ENCODE data around the gene SOCS3.
"Not testable (repeated sequence)": the region's sequence is repeated elsewhere in the genome, so short reads cannot be mapped to it uniquely, and the experiment has no call there.

The SOCS3 gene

DNA sequence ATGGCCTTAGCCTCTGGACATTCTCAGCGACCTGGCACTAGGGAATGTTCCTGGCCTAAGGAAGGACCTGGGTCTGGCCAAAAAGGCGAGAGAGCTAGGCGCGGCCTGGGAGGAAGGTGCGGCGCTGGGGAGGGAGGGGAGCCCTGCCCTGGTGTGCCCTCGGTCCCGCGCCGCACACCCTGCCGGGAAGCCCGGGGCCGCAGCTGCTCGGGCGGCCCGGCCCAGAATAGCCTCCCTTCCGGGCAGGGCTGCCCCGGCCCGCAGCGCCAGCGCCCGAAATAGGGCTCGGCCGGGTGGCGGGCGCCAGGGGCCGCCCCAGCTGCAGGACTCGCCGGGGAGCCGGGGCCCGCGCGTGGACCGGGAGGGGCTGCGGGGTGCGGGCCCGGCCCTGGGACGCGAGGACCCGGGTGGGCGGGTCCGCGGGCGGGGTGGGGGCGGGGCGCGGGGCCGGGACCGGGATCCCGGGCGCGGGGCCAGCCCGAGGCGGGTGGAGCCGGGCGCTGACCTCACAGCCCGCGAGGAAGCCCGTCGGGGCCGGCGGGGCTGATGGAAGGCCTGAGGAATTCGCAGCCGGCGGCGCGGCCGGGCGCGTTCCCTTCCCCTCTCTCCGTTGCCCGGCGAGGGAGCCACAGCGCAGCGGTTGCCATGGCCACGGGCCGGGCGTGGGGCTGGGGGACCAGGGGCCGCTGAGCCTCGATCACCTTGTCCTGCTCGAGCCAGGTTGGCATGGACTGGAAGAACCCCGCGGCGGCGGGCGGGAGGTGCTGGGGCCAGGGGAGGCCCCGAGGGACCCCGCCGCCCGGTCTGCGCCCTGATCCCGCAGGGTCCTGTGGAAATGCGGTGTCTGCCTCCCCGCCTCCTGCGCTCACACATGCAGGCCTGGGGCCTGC, 18.1 kb downstream of the SOCS3 start:
- Mint-ChIP-seq H3K4me1 (ENCODE audit: low read depth) (peaks cover 56% of the 10 kb centered on the region), H3K36me3 (no peaks in the 10 kb centered on the region), H3K4me3 (peak overlapping the region; percentile 32), H3K27me3 (no peaks in the 10 kb centered on the region), H3K9me3 (ENCODE audit: low read depth) (no peaks in the 10 kb centered on the region), H3K27ac (no peak overlapping the region)

DNA sequence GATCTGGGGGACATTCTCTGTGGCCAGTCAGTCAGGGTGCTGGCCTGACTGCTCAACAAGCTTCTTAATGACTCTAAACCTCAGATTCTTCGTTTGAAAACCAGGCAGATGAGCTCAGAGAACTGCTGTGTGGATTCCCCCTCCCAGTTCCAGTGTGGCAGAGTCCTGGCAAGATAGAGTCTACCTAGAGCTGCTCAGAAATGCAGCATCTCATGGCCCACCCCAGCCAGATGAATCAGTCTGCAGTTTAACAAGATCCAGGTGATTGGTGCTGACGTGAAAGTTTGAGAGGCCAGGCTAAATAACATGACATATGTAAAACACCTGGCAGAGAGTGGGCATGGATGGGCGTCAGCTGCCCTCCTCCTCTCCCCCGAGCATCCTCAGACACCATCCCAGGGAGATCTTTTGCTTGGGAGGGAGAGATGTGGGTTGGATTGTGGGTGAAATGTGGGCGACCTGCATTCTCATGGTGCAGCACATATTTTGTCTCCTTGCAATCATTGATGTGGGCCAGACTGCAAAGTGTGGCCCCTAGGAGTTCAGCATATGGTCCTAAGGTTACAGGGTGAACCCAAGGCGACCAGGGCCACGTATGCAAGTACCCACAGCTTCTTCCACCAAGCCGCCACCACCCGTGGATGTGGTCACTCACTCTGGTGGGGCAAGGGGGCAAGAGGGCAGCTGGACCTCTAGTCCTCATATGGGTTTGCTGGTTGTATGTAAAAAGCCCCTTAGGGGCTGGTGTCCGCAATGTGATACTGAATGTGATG, 19.5 kb downstream of the SOCS3 start:
- H3K4me1 Mint-ChIP-seq (ENCODE audit: low read depth) = peaks cover 43% of the 10 kb centered on the region
- H3K9me3 Mint-ChIP-seq (ENCODE audit: low read depth) = no peaks in the 10 kb centered on the region
- no peak overlapping the region for H3K27ac Mint-ChIP-seq
- no peaks in the 10 kb centered on the region for H3K27me3 Mint-ChIP-seq
- H3K4me3 Mint-ChIP-seq = peak overlapping the region; percentile 68
- H3K36me3 Mint-ChIP-seq = no peaks in the 10 kb centered on the region

DNA sequence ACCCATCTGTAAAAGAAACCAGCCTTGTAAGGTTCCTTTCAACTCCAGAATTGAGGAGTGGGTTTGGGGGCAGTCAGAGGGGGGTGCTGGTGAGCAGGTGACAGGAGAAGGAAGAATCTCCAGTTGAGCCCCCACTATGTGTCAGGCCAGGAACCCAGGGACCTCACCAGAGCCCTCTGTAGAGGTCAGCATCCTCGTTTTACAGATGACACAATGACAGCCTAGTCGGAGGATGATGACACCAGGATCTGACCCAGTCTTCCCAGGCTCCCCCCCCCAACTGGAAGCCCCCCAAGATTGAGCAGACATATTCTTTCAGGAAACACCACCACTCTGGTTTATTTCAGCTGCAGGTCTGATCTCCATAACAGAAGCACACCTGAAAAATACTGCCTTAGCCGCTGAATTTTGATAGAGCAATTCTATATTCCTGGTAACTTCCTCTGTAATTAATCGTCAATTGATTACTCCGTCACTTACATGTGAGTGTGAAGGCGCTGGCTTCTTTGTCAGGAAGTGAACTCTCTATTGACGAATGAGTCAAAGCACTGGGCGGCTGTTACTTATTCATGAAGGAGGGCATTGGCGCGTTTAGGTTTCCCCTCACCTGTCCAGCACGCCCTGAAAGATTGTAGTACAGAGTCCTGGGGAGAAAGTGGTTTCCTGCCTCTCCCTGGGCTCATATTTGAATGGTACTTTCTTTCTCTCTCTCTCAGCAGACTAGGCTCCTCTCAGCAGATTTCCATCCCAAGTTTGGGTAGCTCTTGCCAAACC, 21.2 kb downstream of the SOCS3 start:
- no peak overlapping the region for H3K4me3 Mint-ChIP-seq
- H3K27ac Mint-ChIP-seq = no peak overlapping the region
- H3K36me3 Mint-ChIP-seq = no peaks in the 10 kb centered on the region
- H3K9me3 Mint-ChIP-seq (ENCODE audit: low read depth) = no peaks in the 10 kb centered on the region
- peaks cover 34% of the 10 kb centered on the region for H3K4me1 Mint-ChIP-seq (ENCODE audit: low read depth)
- H3K27me3 Mint-ChIP-seq = no peaks in the 10 kb centered on the region

DNA sequence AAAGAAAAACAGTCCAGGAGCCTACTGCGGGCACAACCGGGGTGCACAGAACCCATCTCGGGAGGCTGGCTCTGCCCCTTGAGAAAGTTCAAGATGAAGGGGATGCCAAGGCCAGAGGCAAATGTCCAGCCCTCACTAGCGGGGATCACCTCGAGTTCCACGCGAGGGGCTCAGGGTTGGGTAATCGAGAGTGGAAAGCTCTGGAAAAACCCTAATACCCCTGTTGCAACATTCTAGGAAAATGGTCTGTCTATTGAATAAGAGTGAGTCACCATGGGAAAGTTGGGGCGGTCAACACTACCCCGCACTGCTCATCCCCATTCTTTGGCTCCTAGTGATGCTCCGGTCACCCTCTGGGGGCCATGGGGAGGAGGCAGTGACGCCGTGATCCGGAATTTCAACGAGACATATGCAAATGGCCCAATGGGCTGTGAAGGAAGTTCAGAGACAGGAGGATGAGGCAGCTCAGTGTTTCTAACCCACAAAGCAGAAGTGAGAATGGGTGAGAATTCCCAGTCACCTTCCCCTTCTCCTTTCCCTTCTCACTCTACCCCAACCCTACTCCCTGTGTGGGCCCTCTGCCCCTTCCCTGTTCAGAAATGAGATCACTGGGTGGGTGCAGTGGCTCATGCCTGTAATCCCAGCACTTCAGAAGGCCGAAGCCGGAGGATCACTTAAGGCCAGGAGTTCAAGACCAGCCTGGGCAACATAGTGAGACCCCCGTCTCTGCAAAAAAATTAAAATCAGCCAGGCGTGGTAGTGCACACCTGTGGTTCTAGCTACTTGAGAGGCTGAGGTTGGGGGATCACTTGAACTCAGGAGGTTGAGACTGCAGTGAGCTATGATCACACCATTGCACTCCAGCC, 22.4 kb downstream of the SOCS3 start:
- peaks cover 32% of the 10 kb centered on the region for H3K4me1 Mint-ChIP-seq (ENCODE audit: low read depth)
- H3K27ac Mint-ChIP-seq = no peak overlapping the region
- H3K4me3 Mint-ChIP-seq = no peak overlapping the region
- H3K36me3 Mint-ChIP-seq = no peaks in the 10 kb centered on the region
- no peaks in the 10 kb centered on the region for H3K27me3 Mint-ChIP-seq
- no peaks in the 10 kb centered on the region for H3K9me3 Mint-ChIP-seq (ENCODE audit: low read depth)

DNA sequence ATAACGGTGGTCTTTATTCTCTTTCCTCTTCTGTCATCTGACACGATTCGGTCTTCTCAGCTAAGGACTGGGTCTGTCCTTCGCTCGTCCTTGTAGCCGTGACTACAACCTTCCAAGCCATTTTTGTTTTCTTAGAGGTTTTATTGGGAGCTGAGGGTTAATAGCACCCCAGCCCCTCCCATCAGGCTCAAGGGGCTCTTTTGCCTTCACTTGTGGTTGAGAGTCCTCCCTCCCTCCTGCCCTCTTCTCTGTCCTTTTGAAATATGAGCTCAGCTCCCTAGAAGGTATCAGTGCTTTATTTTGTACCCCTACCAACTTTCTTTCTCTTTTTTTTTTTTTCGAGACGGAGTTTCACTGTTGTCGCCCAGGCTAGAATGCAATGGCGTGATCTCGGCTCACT, 24.7 kb downstream of the SOCS3 start:
- Mint-ChIP-seq H3K27ac (no peak overlapping the region), H3K4me3 (no peak overlapping the region), H3K36me3 (no peaks in the 10 kb centered on the region), H3K9me3 (ENCODE audit: low read depth) (no peaks in the 10 kb centered on the region), H3K4me1 (ENCODE audit: low read depth) (peaks cover 27% of the 10 kb centered on the region), H3K27me3 (no peaks in the 10 kb centered on the region)

DNA sequence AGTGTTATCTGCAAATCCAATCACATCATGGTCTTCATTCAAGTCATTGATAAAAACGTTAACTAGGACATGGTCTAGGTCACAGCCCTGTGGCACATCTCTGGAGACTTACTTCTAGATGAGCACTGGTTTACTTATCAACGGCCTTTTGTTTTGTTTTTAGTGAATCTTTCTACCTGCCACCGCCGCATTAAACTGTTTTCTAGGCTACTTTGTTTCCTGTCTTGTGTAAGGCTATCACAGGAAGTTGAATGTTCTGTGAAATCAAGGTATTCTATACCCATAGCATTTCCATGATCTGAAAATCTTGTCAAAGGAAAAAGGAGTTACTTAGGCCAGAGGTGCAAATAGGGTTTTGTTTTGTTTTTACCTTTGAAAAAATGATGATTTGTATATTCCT, 26.9 kb downstream of the SOCS3 start:
- peaks cover 25% of the 10 kb centered on the region for H3K4me1 Mint-ChIP-seq (ENCODE audit: low read depth)
- peak overlapping the region; percentile 21 for H3K4me3 Mint-ChIP-seq
- H3K9me3 Mint-ChIP-seq (ENCODE audit: low read depth) = no peaks in the 10 kb centered on the region
- peak overlapping the region; percentile 78 for H3K27ac Mint-ChIP-seq
- no peaks in the 10 kb centered on the region for H3K36me3 Mint-ChIP-seq
- H3K27me3 Mint-ChIP-seq = no peaks in the 10 kb centered on the region

DNA sequence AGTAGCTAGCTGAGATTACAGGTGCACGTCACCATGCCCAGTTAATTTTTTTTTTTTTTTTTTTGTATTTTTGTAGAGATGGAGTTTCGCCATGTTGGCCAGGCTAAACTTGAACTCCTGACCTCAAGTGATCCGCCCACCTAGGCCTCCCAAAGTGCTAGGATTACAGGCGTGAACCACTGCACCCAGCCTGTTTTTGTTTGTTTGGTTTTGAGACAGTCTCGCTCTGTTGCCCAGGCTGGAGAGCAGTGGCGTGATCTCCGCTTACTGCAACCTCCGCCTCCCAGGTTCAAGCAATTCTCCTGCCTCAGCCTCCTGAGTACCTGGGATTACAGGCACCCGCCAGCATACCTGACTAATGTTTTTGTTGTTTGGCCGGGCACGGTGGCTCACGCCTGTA, 28.5 kb downstream of the SOCS3 start:
- peaks cover 25% of the 10 kb centered on the region for H3K4me1 Mint-ChIP-seq (ENCODE audit: low read depth)
- not testable (repeated sequence) for H3K27me3 Mint-ChIP-seq; H3K27ac Mint-ChIP-seq; H3K4me3 Mint-ChIP-seq; H3K36me3 Mint-ChIP-seq; H3K9me3 Mint-ChIP-seq (ENCODE audit: low read depth)

DNA sequence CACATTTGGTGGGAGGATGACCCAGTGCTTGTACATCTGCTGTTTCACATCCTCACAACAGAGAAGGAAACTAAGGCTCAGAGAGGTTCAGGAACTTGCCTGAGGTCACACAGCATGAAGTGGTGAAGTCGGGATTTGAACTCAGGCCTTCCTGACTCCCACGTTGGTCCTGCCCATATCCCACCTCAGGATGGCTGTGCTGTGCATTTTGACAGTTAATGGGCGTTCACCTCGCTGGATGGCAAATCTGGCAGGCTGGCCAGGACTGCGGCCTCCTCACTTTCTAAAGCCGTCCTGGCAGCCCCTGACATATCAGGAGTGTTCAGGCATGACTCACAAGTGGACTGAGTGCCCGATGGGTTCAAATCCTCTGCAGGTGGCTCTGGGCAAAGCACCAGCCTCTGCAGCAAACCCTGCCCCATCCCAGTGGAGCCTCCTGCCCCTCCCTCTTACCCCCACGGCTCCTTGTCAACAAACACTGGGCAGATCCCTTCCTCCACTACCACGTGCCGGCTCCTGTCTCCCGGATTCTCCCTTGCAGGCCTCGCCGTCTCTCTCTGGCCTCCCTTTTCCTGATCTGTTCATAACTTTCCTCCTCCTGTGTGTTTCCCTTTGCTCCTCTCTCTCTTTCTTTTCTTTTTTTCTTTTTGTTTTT, 29.2 kb downstream of the SOCS3 start:
- H3K4me3 Mint-ChIP-seq = no peak overlapping the region
- H3K36me3 Mint-ChIP-seq = no peaks in the 10 kb centered on the region
- H3K27me3 Mint-ChIP-seq = no peaks in the 10 kb centered on the region
- no peak overlapping the region for H3K27ac Mint-ChIP-seq
- no peaks in the 10 kb centered on the region for H3K9me3 Mint-ChIP-seq (ENCODE audit: low read depth)
- peaks cover 25% of the 10 kb centered on the region for H3K4me1 Mint-ChIP-seq (ENCODE audit: low read depth)

DNA sequence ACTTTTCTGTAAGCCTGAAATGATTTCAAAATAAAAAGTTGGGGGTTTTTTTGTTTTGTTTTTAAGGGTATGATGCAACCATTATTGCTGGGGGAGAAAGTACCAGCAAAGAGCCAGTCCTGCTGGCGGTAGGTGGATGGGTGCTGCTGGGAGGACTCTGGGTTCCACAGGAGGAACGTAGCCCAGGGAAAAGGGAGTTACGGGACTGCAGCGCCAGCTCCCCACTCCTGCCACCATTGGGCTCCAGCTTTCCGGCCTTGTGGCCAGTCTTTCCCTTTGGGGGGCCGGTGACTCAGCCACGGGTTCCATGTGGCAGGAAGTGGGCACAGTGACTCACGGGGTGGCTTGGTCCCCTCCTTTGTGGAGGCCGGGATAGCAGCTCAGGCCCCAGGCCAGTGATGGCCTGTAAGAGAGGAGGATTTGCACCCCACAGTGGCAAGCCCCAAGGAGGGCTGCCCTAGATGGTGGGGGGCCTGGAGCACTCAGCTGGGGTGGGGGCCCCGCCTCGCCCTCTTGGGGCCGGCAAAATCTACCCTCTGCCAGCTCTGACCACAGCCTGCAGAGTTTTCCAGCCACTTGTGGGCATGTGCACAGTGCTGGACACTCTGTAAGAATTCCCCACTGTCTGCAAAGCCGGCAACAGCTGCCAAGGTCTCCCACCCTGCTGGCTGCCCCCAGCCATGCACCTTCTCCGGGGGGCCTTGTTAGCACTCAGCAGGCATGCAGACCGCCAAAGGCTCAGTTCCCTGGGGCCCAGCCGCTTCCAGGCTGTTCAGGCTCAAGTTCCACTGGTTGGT, 30.4 kb downstream of the SOCS3 start:
- Mint-ChIP-seq H3K27me3 (no peaks in the 10 kb centered on the region), H3K36me3 (no peaks in the 10 kb centered on the region), H3K9me3 (ENCODE audit: low read depth) (no peaks in the 10 kb centered on the region), H3K27ac (no peak overlapping the region), H3K4me3 (no peak overlapping the region), H3K4me1 (ENCODE audit: low read depth) (peaks cover 31% of the 10 kb centered on the region)

DNA sequence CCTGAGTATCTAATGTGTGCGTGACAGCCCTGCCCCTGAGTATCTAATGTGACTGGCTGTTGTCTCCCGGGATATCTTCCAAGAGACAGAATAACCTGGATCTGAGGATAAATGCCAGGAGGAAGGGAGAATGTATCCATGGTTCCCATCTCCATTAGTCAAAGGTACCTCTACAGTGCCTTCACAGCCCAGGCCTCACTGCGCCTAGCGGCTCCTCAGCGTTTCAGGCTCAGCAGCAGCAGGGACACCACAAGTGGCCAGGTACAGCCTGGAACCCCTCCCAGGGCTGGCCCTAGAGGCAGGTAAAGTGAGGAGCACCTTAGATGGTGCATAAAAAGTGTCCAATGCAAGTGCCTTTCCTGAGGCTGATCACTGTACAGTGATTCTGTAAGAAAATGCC, 32.0 kb downstream of the SOCS3 start:
- Mint-ChIP-seq H3K36me3 (no peaks in the 10 kb centered on the region), H3K4me1 (ENCODE audit: low read depth) (peaks cover 31% of the 10 kb centered on the region), H3K4me3 (no peak overlapping the region), H3K27me3 (no peaks in the 10 kb centered on the region), H3K27ac (no peak overlapping the region), H3K9me3 (ENCODE audit: low read depth) (no peaks in the 10 kb centered on the region)

DNA sequence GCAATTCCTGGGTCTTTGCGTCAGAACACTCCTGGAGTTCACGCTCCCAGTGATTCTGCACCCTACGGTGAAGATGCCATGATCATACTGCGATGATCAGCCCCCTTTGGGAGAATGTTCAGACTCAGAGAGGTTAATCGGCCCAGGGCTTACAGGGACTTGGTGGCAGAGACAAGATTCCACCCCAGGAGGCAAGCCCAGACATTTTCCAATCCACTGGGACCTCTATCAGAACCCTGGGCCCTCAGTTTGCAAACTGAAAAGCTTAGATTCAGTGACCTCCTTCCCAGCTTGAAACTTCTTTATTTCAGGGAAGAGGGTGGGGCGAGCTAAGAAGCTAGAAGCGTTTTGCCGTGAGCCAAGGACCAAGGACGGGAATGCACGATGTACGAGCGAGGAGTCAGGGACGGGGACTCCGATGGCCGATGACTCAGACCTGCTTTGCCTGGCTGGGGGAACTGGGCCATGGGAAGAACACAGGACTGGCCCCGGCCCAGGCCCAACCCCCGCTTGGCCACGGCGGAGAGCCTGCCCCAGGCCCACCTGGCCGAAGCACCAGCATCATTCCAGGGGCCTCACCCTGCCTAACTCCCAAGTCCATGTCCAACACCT, 34.7 kb downstream of the SOCS3 start:
- no peaks in the 10 kb centered on the region for H3K27me3 Mint-ChIP-seq
- H3K27ac Mint-ChIP-seq = no peak overlapping the region

DNA sequence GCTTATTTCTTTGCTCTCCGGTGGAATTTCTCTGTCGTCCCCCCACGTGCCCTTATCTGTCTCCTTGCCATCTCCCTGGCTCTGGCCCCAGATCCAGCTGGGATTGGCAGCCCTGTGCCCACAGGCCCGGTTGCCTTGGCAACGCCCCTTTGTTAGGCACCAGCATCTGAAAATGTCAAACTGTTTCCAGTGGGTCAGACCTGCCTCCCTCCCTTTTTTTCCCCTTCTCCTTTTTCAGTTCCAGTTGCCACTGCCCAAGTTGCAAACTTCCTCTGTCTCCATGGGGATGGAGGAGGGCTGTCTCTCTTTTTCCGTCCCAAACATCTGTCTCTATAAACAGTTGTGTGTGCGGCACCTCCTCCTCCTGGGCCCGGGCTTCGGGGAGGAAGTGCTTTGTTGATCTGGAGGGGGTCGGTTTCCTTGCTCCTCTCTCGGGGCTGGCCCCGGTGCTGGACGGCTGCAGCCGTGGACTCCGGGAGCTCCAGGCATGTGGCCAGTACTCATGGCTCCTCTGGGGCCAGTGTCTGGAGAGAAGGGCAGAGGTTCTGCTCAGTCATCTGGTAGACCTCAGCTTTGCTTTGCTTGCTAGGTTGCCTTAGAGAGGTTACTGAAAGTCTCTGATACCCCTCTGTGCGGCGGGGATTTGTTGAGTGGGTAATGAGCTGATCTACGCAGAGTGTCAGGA, 35.3 kb downstream of the SOCS3 start:
- no peaks in the 10 kb centered on the region for H3K9me3 Mint-ChIP-seq (ENCODE audit: low read depth)
- H3K36me3 Mint-ChIP-seq = no peaks in the 10 kb centered on the region
- H3K27me3 Mint-ChIP-seq = no peaks in the 10 kb centered on the region
- H3K4me1 Mint-ChIP-seq (ENCODE audit: low read depth) = peaks cover 24% of the 10 kb centered on the region
- peak overlapping the region; percentile 72 for H3K27ac Mint-ChIP-seq
- H3K4me3 Mint-ChIP-seq = peak overlapping the region; percentile 58

More for the DNA sequence above, 34.7 kb downstream of the SOCS3 start:
- Mint-ChIP-seq H3K36me3 (no peaks in the 10 kb centered on the region), H3K4me1 (ENCODE audit: low read depth) (peaks cover 24% of the 10 kb centered on the region), H3K9me3 (ENCODE audit: low read depth) (no peaks in the 10 kb centered on the region), H3K4me3 (peak overlapping the region; percentile 58)
